HCT116 (cell line): ENCODE results near the gene ACOT7.

Source experiments
- CTCF ChIP-seq, 3 experiments: fragments of 200-600 bp in 1 of 3; sonication (generic) in 1 of 3; IDR thresholded peaks in 2 of 3; conservative IDR thresholded peaks in 1 of 3; 2 replicates each; pipeline ENCODE4 v1.5.1; 2012 to 2017; ENCODE audit warnings: low read depth in 2 of 3, low read length in 2 of 3, antibody characterized with exemption in 1 of 3, borderline replicate concordance in 1 of 3, control low read depth in 1 of 3, mild to moderate bottlenecking in 1 of 3, mixed read lengths in 1 of 3, mixed run types in 1 of 3, moderate library complexity in 1 of 3; ENCODE audit not compliant: insufficient read depth in 1 of 3
- MAX ChIP-seq: IDR thresholded peaks from 2 replicates; pipeline ENCODE4 v1.6.1; 2012

GRCh38 chr1:6435547-6435946 lies 42.0 kb upstream of the ACOT7 start:
- TF ChIP-seq CTCF (IDR thresholded peaks at IDR 0.05 in 2 of 3, conservative IDR thresholded peaks at IDR 0.05 in 1 of 3; ENCODE audit: borderline replicate concordance in 1 of 3, insufficient read depth in 1 of 3, low read depth in 2 of 3, low read length in 2 of 3) (no peak), MAX (no peak)
